ENCODE data around the gene AGAP2. TPM values are rescaled to one million over a fixed set of nuclear protein-coding genes. Genes with fewer than 3 reads are reported as not detected.

Gene AGAP2
- total and polyA plus RNA-seq, 2 of the 13 experiments (the other 11 are each of a cell fraction or from before 2014, with no cell fraction given), result 0.38 to 0.45 TPM

DNA sequence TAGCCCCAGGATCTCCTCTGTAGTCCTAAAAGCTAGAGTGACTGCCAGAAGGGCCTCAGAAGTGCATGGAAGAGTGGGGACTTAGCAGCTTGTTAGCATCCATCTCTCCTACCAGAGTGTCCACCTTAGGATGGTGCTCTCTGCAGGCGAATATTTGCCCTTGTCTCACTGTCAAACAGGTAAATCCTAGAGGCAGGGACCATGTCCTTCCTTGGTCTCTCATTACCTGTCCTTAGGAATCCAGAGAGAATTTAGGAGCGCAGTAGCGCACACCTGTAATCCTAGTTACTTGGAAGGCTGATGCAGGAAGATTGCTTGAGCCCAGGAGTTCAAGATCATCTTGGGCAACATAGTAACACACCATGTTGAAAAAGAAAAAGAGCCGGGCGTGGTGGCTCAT, 21.4 kb downstream of the AGAP2 start:
- Histone ChIP-seq H4K20me1 (ENCODE audit: insufficient read depth, low read length) (no peaks in the 10 kb centered on the region), H3K36me3 (replicated peaks in 1 of 2; ENCODE audit: control insufficient read depth in 1 of 2, insufficient read depth in 2 of 2, low read length in 2 of 2) (peaks cover 19 to 61% of the 10 kb centered on the region in 2 experiments), H3K4me1 (ENCODE audit: insufficient read depth, low read length) (peaks cover 5% of the 10 kb centered on the region; the same call in 1 of the 2 replicates), H3K9ac (ENCODE audit: insufficient read depth, low read depth, low read length) (no peak overlapping the region), H3K4me3 (replicated peaks in 1 of 3; ENCODE audit: insufficient read depth in 1 of 3, low read depth in 2 of 3, low read length in 3 of 3) (no peak overlapping the region), H3K27me3 (ENCODE audit: control insufficient read depth in 1 of 2, insufficient read depth in 2 of 2, low read length in 2 of 2) (no peaks in the 10 kb centered on the region), H3K27ac (ENCODE audit: extremely low read length, insufficient read depth, low read length) (no peak overlapping the region), H3K4me2 (ENCODE audit: low read depth, low read length) (no peak overlapping the region), H2AFZ (ENCODE audit: low read length) (no peak overlapping the region), H3K9me3 (ENCODE audit: low read length) (no peaks in the 10 kb centered on the region), H3K79me2 (ENCODE audit: insufficient read depth, low read length) (no peaks in the 10 kb centered on the region)
- ChIA-PET CTCF (ENCODE audit: low intra/inter-chr PET ratio, low total read pairs) (no interaction called here), POLR2A (interaction anchor here (1.0 kb wide), 1 partner anchor 9 kb away, joined by 3 read pairs; no protein-coding TSS in a partner anchor)
- TF ChIP-seq ZNF138 (CRISPR knock-in tag; IDR thresholded peaks at IDR 0.05; ENCODE audit: low read depth), result no peak
- TF ChIP-seq ZNF232 (CRISPR knock-in tag; IDR thresholded peaks at IDR 0.05; ENCODE audit: borderline replicate concordance), result no peak
- TF ChIP-seq JDP2 (CRISPR knock-in tag; IDR thresholded peaks at IDR 0.05; ENCODE audit: borderline replicate concordance), result no peak
- no peak for TF ChIP-seq KDM4B (CRISPR knock-in tag; IDR thresholded peaks at IDR 0.05)
- TF ChIP-seq ZNF572 (CRISPR knock-in tag; IDR thresholded peaks at IDR 0.05), result no peak
- TF ChIP-seq NFYB (CRISPR knock-in tag; IDR thresholded peaks at IDR 0.05), result no peak
- no peak for TF ChIP-seq LRRFIP1 (CRISPR knock-in tag; conservative IDR thresholded peaks at IDR 0.05)
- TF ChIP-seq ZNF431 (CRISPR knock-in tag; IDR thresholded peaks at IDR 0.05; ENCODE audit: borderline replicate concordance, low read depth), result no peak
- TF ChIP-seq, protein P1, sequence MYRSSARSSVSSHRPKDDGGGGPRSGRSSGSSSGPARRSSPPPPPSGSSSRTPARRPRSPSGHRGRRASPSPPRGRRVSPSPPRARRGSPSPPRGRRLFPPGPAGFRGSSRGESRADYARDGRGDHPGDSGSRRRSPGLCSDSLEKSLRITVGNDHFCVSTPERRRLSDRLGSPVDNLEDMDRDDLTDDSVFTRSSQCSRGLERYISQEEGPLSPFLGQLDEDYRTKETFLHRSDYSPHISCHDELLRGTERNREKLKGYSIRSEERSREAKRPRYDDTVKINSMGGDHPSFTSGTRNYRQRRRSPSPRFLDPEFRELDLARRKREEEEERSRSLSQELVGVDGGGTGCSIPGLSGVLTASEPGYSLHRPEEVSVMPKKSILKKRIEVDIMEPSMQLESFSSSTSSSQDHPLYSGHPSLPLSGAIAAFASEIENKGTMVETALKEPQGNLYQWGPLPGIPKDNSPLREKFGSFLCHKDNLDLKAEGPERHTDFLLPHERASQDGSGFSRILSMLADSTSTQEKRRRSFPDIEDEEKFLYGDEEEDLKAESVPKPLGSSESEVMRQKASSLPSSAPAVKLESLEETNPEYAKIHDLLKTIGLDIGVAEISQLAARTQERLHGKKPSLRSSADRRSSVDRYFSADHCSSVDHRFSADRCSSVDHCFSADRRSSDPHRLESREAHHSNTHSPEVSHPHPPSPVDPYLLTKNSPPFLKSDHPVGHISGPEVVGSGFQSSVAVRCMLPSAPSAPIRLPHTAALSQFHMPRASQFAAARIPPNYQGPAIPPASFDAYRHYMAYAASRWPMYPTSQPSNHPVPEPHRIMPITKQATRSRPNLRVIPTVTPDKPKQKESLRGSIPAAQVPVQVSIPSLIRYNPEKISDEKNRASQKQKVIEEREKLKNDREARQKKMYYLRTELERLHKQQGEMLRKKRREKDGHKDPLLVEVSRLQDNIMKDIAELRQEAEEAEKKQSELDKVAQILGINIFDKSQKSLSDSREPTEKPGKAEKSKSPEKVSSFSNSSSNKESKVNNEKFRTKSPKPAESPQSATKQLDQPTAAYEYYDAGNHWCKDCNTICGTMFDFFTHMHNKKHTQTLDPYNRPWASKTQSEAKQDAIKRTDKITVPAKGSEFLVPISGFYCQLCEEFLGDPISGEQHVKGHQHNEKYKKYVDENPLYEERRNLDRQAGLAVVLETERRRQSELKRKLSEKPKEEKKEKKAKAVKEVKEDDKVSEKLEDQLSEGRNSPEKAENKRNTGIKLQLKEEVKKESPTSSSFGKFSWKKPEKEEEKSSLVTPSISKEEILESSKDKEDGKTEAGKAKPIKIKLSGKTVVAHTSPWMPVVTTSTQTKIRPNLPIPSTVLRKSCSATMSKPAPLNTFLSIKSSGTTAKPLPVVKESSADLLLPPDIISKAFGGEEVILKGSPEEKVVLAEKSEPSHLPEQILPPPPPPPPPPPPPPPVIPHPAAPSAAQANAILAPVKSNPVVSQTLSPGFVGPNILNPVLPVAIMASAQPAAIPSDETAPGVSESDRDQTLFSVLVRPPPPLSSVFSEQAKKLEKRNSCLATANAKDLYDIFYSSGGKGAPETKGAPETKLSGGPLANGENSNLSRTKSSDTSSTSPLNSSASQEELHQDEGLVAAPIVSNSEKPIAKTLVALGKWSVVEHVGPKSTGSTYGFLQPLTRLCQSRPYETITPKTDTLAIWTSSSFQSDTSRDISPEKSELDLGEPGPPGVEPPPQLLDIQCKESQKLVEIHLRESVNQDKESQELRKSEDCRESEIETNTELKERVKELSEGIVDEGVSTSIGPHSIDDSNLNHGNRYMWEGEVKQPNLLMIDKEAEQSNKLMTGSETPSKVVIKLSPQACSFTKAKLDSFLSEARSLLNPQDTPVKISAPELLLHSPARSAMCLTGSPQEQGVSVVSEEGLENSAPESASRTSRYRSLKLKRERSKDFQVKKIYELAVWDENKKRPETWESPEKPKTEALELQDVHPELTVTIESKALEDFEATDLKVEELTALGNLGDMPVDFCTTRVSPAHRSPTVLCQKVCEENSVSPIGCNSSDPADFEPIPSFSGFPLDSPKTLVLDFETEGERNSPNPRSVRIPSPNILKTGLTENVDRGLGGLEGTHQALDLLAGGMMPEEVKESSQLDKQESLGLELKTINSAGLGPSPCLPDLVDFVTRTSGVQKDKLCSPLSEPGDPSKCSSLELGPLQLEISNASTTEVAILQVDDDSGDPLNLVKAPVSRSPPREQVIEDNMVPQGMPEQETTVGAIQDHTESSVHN (CRISPR knock-in tag; IDR thresholded peaks at IDR 0.05), result no peak
- no peak for TF ChIP-seq BRCA1 (CRISPR knock-in tag; IDR thresholded peaks at IDR 0.05)
- TF ChIP-seq RNF2 (conservative IDR thresholded peaks at IDR 0.05; ENCODE audit: low read depth), result no peak
- no peak for TF ChIP-seq ZNF33A (CRISPR knock-in tag; IDR thresholded peaks at IDR 0.05; ENCODE audit: borderline replicate concordance)
- WGBS (ENCODE audit: low lambda C conversion rate), result 100% methylated on average over 5 of the region's 5 CpGs
- ATAC-seq, result no peak
- no TSS peak for BruUV-seq (replicated peaks)
- DNase-seq (ENCODE audit: low spot score), result no peak
- in situ Hi-C loops (cut with HindIII; ENCODE audit: extremely low pct_ligation_motif_present, low pct_unique_long_range_greater_than_20kb), result no loop called here
- no peak for FAIRE-seq
- intact Hi-C loops (cut with micrococcal nuclease; ENCODE audit: unreplicated experiment), result no loop called here
